ENCODE results near the gene RELT. TPM values are rescaled to one million over a fixed set of nuclear protein-coding genes. Genes with fewer than 3 reads are reported as not detected.

The RELT gene
- total and polyA plus RNA-seq, 2 experiments from 2014 or later, result 2.0 to 6.3 TPM

- TF ChIP-seq ZNF114 (CRISPR knock-in tag; IDR thresholded peaks at IDR 0.05) (no peak), ETS1 (IDR thresholded peaks at IDR 0.05) (no peak), ZNF331 (CRISPR knock-in tag; IDR thresholded peaks at IDR 0.05; ENCODE audit: low read depth) (no peak), JUNB (IDR thresholded peaks at IDR 0.05; ENCODE audit: unreplicated experiment) (no peak)
These were observed 37.1 kb downstream of the RELT start (continued) for GRCh38 chr11:73413256-73413655.

GRCh38 chr11:73414977-73415651 lies 38.9 kb downstream of the RELT start:
- Mint-ChIP-seq H3K27me3 (ENCODE audit: insufficient read depth, low read depth, poor library complexity) (peaks cover 3% of the 10 kb centered on the region), H3K36me3 (ENCODE audit: low read depth) (peaks cover 9% of the 10 kb centered on the region), H3K27ac (no peak overlapping the region), H3K9me3 (no peaks in the 10 kb centered on the region), H3K4me1 (no peaks in the 10 kb centered on the region), H3K4me3 (no peak overlapping the region)
- Histone ChIP-seq H3K27ac (ENCODE audit: low read depth) (no peak overlapping the region), H3F3A (replicated peaks; ENCODE audit: low read depth) (no peaks in the 10 kb centered on the region), H3K27me3 (ENCODE audit: insufficient read depth) (no peaks in the 10 kb centered on the region), H3K4me3 (no peak overlapping the region), H2AFZ (no peak overlapping the region), H4K20me1 (replicated peaks; ENCODE audit: insufficient read depth) (peaks cover 3% of the 10 kb centered on the region), H3K9me2 (ENCODE audit: insufficient read depth) (no peaks in the 10 kb centered on the region), H3K4me2 (no peak overlapping the region), H3K36me3 (ENCODE audit: insufficient read depth) (no peaks in the 10 kb centered on the region), H3K4me1 (ENCODE audit: insufficient read depth) (no peaks in the 10 kb centered on the region), H3K79me2 (replicated peaks; ENCODE audit: insufficient read depth) (no peaks in the 10 kb centered on the region)
- no peak for DNase-seq (ENCODE audit: low spot score)
- no peak for TF ChIP-seq ZNF114 (CRISPR knock-in tag; IDR thresholded peaks at IDR 0.05)
- no peak for TF ChIP-seq EZH2 (IDR thresholded peaks at IDR 0.05; ENCODE audit: low read depth, unreplicated experiment)
- TF ChIP-seq ETS1 (IDR thresholded peaks at IDR 0.05), result no peak
- no peak for TF ChIP-seq CREB1 (CRISPR knock-in tag; IDR thresholded peaks at IDR 0.05; ENCODE audit: low read depth)
- TF ChIP-seq POLR2AphosphoS5 (IDR thresholded peaks at IDR 0.05; ENCODE audit: low read depth), result no peak
- no peak for ATAC-seq

GRCh38 chr11:73415854-73416615 lies 39.8 kb downstream of the RELT start:
- no peak overlapping the region for H3K27ac ChIP-seq (ENCODE audit: low read depth)
- no peak overlapping the region for H3K27ac Mint-ChIP-seq
- no peak for TF ChIP-seq ZNF462 (CRISPR knock-in tag; IDR thresholded peaks at IDR 0.05)
- no peak for TF ChIP-seq NANOG (IDR thresholded peaks at IDR 0.05; ENCODE audit: borderline replicate concordance)
- TF ChIP-seq EZH2phosphoT487 (IDR thresholded peaks at IDR 0.05; ENCODE audit: unreplicated experiment), result no peak

More at GRCh38 chr11:73415854-73416615, 39.8 kb downstream of the RELT start:
- H4K20me1 ChIP-seq (replicated peaks; ENCODE audit: insufficient read depth), result no peaks in the 10 kb centered on the region; the same call in 1 of the 2 replicates
- H3K4me3 ChIP-seq, result no peak overlapping the region
- no peaks in the 10 kb centered on the region for H3K36me3 ChIP-seq (ENCODE audit: insufficient read depth)
- H3K4me2 ChIP-seq, result no peak overlapping the region
- no peaks in the 10 kb centered on the region for H3K9me2 ChIP-seq (ENCODE audit: insufficient read depth)
- no peaks in the 10 kb centered on the region for H3K4me1 ChIP-seq (ENCODE audit: insufficient read depth)
- H3K9me3 Mint-ChIP-seq, result no peaks in the 10 kb centered on the region
- DNase-seq (ENCODE audit: low spot score) (no peak), ATAC-seq (no peak)
- H3K27me3 Mint-ChIP-seq (ENCODE audit: insufficient read depth, low read depth, poor library complexity), result peaks cover 2% of the 10 kb centered on the region
- H3K4me1 Mint-ChIP-seq, result no peaks in the 10 kb centered on the region; the same call in 2 of the 3 replicates
- no peaks in the 10 kb centered on the region for H3K79me2 ChIP-seq (replicated peaks; ENCODE audit: insufficient read depth)
- peaks cover 9% of the 10 kb centered on the region for H3K36me3 Mint-ChIP-seq (ENCODE audit: low read depth)
- no peaks in the 10 kb centered on the region for H3F3A ChIP-seq (replicated peaks; ENCODE audit: low read depth)
- H2AFZ ChIP-seq, result no peak overlapping the region
- no peaks in the 10 kb centered on the region for H3K27me3 ChIP-seq (ENCODE audit: insufficient read depth)
- H3K4me3 Mint-ChIP-seq, result no peak overlapping the region

Data from GM23338 (cell line).